Measurements from ENCODE around the gene RHOD.

The RHOD gene

GRCh38 chr11:67032830-67033551 is 23.7 kb upstream of the RHOD start:
- DNase-seq (ENCODE audit: extremely low read depth, low read depth): peak; percentile 44
- TF ChIP-seq, protein P1, sequence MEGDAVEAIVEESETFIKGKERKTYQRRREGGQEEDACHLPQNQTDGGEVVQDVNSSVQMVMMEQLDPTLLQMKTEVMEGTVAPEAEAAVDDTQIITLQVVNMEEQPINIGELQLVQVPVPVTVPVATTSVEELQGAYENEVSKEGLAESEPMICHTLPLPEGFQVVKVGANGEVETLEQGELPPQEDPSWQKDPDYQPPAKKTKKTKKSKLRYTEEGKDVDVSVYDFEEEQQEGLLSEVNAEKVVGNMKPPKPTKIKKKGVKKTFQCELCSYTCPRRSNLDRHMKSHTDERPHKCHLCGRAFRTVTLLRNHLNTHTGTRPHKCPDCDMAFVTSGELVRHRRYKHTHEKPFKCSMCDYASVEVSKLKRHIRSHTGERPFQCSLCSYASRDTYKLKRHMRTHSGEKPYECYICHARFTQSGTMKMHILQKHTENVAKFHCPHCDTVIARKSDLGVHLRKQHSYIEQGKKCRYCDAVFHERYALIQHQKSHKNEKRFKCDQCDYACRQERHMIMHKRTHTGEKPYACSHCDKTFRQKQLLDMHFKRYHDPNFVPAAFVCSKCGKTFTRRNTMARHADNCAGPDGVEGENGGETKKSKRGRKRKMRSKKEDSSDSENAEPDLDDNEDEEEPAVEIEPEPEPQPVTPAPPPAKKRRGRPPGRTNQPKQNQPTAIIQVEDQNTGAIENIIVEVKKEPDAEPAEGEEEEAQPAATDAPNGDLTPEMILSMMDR (IDR thresholded peaks at IDR 0.05; ENCODE audit: low read depth, low read length): no peak

DNA sequence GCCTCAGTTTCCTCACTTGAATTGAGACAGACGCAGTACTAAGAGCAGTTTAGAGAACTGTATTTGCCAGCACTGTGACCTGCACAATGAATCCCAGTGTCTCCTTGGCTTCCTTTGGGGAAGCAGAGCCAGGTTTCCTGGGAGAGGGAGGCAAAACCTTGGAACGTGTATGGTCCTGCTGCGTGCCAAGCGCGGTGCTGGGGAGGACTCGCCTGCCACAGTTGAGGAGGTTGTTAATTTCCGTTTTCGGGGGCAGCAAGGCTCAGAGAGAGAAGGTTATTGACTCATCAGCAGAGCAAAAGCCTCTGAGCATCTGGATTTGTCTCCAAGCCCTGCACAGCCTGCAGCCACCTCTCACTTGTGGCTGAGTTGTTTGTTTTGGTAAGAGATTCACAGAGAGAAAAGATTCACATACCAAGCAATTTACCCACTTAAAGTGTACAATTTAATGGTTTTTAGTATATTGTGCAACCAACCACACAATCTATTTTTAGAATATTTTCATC is 22.9 kb upstream of the RHOD start:
- peak; percentile 86 for DNase-seq (ENCODE audit: extremely low read depth, low read depth)
- TF ChIP-seq, protein P1 (IDR thresholded peaks at IDR 0.05; ENCODE audit: low read depth, low read length): no peak

- TF ChIP-seq, protein P1 (IDR thresholded peaks at IDR 0.05; ENCODE audit: low read depth, low read length): no peak
- no peak for DNase-seq (ENCODE audit: extremely low read depth, low read depth)
Measured at GRCh38 chr11:67034350-67034749, 22.3 kb upstream of the RHOD start.

- TF ChIP-seq, protein P1 (IDR thresholded peaks at IDR 0.05; ENCODE audit: low read depth, low read length): no peak
- no peak for DNase-seq (ENCODE audit: extremely low read depth, low read depth)
Measured at GRCh38 chr11:67040147-67040546, 16.5 kb upstream of the RHOD start.

- TF ChIP-seq, protein P1 (IDR thresholded peaks at IDR 0.05; ENCODE audit: low read depth, low read length): no peak
- no peak for DNase-seq (ENCODE audit: extremely low read depth, low read depth)
Measured at GRCh38 chr11:67041602-67042001, 15.0 kb upstream of the RHOD start.

GRCh38 chr11:67043572-67044349 is 12.9 kb upstream of the RHOD start:
- no peak for DNase-seq (ENCODE audit: extremely low read depth, low read depth)
- TF ChIP-seq, protein P1 (IDR thresholded peaks at IDR 0.05; ENCODE audit: low read depth, low read length): no peak

GRCh38 chr11:67044496-67044895 is 12.2 kb upstream of the RHOD start:
- DNase-seq (ENCODE audit: extremely low read depth, low read depth): no peak
- TF ChIP-seq, protein P1 (IDR thresholded peaks at IDR 0.05; ENCODE audit: low read depth, low read length): no peak
